DMS114 treated with DMSO at 0.1 percent for 48 hours (cell line): ENCODE measurements around the gene VEPH1.
"Not testable (repeated sequence)": the region's sequence is repeated elsewhere in the genome, so short reads cannot be mapped to it uniquely, and the experiment has no call there.

Experiments
- DNase-seq: peaks from one replicate; lab custom pipeline; 2025; ENCODE audit not compliant: unreplicated experiment; lab: John Stamatoyannopoulos, UW

Gene VEPH1

DNA sequence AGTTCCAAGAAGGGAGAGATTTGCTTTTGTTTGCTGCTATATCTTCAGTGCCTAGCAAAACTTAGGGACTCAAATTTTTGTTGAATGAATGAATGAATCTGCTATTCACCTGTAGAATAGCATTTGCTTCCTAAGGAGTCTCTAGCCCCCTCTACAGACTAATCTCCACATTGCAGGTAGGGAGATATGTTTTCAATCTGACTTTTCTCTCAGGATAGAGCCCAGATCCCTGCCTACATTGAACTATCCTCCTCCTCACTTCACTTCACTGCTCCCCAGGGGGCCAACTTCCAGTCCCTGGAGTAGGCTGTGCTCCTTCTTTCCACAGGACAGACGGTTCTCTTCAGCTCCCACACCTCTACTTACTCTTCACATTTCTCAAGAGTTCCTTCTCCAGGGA, 148.5 kb downstream of the VEPH1 start:
- no peak for DNase-seq

DNA sequence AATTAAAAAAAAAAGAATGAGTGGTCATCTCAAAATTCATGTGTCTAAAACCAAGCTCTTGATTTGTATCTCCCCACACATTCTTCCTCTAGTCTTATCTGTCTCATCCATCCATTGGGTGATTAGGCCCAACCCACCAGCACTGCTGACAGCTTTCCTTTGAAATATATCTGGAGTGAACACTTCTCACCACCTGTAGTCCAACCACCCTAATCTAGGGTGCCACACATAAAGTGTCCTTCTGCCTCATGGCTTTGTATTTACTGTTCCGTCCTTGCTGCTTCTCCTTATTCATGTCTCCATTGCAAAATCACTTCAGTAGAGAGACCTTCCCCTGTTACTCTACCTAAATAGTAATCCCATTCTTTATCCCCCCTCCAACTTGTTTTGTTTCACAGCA, 149.0 kb downstream of the VEPH1 start:
- no peak for DNase-seq

DNA sequence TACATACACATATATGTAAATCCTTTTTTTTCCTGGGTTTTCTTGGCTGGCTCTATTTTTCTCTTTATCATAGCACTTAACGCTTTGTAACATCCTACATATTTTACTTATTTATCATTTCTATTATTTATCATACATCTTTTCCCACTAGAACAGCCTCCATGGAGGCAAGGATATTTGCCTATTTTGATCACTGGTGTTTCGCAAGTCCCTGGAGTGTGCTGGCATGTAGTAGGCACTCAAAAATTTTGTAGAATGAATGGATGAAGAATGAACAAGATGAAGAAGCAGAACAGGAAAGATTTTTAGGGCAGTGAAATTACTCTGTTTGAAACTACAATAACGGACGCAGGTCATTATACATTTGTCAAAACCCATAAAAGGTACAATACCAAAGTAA, 149.6 kb downstream of the VEPH1 start:
- no peak for DNase-seq

DNA sequence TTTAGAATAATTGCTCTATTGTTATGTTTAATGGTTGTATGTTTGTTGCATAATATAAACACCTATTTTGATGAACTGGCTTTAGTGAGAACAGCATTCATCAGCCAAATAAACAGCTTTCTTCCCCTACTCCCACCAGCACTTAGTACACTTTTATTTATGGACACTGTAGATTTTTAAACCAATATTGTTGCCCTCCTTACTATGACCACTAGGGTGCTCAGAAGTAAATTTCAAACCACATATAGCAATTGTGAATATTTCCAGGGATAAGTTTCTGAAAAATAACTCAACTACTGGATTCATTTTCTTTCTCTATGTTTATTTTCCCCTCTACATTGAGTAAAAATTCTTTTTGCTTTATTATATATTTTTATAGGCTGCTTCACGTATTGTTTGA, 151.2 kb downstream of the VEPH1 start:
- no peak for DNase-seq

DNA sequence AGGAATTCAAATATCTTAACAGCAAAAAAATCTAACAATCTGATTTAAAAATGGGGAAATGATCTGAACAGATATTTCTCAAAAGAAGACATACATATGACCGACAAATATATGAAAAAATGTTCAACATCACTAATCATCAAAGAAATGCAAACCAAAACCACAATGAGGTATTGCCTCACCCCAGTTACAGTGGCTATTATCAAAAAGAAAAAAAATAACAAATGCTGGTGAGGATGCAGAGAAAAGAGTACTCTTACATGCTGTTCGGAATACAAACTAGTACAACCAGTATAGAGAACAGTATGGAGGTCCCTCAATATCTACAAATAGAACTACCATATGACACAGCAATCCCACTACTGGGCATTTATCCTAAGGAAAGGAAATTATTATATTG, 152.6 kb downstream of the VEPH1 start:
- DNase-seq, result not testable (repeated sequence)

DNA sequence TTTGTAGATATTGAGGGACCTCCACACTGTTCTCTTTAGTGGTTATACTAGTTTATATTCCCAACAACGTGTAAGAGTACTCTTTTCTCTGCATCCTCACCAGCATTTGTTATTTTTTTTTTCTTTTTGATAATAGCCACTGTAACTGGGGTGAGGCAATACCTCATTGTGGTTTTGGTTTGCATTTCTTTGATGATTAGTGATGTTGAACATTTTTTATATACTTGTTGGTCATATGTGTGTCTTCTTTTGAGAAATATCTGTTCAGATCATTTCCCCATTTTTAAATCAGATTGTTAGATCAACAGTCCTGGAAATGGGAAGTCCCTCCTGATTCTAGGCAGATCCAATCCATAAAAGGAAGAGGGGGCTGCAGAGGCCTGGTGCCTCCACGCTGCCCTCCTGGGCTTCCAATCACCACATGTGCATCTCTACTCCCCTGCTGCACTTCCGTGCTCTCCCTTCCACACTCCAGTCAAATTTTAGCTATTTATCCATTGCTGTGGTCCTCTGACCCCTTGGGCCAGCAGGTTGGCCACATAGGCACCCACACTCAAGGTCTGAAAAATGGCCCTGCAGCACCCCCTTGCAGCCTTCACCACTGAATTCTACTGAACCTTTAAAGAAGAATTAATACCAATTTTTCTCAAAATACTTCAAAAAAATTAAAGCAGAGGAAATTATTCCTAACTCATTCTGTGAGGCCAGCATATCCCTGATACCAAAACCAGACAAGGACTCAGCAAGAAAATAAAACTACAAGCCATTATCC, 154.7 kb downstream of the VEPH1 start:
- not testable (repeated sequence) for DNase-seq

DNA sequence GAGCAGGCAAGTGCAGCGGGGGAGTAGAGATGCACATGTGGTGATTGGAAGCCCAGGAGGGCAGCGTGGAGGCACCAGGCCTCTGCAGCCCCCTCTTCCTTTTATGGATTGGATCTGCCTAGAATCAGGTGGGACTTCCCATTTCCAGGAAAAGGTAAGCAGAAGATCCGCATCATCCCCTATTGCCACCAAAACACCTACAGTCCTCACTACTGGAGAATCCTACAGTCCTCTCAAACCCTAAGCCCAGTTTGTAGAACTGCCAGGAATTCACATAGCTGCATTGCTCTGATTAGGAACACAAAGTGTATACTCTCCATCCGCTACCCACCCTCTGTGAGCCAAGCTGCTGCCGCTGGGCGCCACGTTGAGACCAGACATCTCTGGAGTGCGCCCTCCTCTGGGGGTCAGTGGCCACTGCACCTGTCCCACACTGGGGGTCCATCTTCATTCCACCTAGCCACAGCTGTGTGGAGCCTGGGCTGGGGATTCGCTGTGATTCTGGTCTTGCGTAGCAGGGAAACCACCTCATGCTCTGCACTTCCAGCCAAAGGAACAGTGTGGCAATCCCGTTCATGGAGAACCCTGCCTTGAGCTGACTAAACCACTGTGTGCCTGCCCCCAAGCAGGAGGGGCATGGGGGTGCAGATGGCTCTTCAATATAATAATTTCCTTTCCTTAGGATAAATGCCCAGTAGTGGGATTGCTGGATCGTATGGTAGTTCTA, 155.5 kb downstream of the VEPH1 start:
- DNase-seq, result no peak

DNA sequence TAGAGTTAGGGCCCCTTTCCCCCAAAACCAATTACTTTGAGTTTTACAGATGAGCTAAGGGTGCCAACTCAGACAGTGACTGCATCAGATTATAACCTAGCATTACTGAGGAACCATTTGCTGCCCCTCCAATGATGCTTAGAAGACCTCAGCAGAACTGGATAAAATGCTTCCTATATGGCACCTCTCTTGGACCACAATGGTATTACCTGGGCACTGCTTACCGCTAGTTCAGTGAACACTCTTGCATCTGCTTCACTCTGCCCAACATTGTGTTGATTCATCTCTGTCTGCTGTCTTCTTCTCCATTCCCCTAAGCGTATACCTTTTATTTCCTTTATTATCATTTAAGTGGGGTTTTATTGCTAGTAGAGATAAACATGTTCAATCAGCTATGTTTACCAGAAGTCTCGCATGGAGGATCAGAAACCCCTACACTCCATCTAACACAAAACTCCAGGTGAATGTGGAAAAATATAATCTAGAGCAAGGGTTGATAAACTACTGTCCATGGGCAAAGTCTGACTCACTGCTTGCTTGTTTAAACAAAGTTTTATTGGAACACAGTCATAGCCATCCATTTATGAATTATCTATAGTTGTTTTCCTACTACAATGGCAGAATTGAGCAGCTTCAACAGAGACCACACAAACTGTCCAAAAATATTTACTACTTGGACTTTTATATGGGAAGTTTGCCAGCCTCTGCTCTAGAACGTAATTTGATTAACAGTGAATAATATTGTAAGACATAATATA, 166.8 kb downstream of the VEPH1 start:
- DNase-seq, result no peak

DNA sequence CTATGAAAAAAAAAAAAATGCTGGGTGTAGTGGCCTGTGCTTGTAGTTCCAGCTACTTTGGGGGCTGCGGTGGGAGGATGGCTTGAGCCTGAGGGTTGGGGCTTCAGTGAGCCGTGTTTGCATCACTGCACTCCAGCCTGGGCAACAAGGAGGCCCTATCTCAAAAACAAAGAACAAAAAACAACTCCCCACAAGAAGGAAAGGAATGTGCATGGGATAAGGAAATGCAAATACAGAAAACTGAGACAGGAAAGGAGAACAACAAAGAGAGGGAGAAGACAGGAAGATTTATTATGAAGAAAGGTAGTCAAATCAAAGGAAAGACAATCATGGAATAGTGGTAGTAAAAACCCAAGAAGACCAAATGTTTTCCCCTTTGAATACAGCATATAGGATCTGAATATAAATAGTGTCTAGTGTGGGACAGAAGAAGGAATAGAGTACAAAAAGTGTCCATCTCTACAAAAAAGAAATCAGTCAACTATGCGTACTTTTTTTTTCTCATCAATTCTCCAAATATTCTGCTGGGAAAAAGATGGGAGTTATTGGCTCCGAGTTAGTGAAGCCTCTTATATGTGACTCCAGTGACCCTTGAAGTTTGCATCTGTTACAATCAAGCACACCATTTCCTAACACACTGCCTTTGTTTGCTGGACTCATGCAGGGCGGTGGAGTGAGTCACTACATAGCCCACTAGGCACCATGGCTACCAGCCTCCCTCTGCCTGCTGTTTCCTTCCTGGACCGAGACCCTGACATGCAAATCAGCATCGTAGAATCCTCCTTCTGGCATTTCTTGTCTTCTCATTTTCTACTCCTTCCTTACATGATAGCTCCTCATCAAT, 167.8 kb downstream of the VEPH1 start:
- DNase-seq, result no peak

DNA sequence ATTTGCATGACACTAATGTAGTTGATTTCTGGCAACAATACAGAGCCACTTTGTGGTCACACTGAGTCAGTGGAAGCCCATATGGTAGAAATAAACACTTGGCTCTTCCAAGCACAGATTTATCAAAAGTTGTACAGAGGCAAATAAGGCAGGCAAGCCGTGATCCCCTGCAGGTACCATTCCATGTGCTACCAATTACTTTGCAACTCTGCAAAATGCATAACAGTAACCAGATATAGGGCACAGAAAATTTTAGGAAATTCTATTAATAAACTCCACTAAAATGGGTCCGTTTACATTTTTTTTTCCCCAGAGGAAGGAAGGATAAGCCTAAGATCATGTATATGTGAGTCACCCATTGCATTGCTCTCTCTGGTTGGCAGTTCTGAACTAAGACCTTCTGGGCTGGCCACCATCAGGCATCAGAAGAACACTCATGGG, 169.6 kb downstream of the VEPH1 start:
- no peak for DNase-seq

DNA sequence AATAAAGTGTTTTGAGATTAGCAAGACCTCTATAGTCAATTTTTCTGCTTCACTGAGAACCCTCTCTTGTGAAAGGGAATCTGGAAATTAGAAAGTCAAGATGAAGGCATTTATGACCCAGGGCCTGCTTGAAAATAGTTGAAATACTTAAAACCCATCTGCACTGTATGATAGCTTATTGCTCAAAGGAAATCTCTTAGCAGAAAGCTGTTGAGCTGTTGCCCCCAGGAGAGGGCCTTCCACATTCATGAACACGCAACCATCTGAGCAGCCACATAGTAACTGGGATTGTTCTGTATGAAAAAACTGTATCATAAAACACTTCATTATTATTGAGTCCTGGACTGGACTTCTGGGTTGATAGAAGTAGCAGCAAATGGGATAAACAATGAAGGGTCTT, 173.0 kb downstream of the VEPH1 start:
- no peak for DNase-seq

DNA sequence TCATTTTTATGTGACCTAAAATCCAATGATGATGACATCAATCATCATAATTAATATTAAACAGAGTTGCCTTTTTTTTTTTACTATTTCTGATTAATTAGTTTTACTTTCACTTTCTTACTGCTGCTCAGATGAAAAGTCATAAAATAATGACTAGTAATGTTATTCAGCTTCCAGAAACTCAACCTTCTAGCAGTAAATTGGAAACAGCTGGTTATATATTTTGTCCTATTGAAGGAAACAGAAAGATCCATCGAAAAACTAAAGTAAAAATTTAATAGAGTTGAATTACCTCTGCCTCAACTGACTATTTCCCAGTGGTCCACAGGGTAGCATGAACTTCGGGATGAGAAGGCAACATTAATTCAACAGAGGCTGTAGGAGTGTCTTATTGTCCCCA, 173.7 kb downstream of the VEPH1 start:
- no peak for DNase-seq

DNA sequence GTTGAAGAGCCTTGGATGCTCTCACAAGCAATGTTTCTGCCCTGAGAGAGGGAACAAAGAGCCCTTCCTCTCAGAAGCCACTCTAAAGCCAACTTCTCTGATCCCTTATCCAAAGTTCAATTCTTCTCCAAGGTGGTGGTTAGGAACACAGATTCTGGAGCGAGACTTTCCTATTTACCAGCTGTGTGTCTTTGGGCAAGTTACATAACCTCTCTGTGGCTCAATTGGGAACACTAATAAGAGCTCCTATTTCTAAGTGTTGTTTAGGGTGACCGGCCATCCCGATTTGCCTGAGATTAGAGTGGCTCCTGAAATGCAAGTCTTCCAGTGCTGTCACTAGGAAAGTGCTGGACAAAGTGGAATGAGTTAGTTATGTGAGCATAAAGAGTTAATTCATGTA, 175.4 kb downstream of the VEPH1 start:
- no peak for DNase-seq

DNA sequence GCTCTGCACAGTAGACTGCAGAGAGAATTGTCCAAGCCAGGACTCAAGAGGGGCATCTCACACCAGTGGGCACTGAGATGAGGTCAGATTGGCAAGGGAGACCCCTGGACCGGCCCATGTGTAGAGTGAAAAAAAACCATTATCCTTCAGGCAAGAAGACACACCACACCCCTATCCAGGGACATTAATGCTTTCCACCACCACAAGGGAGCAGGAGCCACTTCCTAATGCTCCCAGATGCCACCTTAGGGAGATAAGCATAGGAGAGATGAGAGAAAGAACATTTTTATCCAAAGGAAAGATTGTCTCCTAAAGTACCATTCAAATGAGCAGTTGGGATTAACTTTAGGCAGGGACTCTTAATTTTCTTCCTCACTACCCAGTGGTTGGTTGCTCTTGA, 176.2 kb downstream of the VEPH1 start:
- no peak for DNase-seq

DNA sequence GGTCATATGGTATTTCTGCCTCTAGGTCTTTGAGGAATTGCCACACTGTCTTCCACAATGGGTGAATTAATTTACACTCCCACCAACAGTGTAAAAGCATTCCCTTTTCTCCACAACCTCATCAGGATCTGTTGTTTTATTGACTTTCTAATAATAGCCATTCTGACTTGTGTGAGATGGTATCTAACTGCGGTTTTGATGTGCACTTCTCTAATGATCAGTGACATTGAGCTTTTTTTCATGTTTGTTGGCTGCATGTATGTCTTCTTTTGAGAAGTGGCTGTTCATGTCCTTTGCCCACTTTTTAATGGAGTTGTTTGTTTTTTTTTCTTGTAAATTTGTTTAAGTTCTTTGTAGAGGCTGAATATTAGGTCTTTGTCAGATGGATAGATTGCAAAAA, 178.3 kb downstream of the VEPH1 start:
- DNase-seq, result not testable (repeated sequence)

DNA sequence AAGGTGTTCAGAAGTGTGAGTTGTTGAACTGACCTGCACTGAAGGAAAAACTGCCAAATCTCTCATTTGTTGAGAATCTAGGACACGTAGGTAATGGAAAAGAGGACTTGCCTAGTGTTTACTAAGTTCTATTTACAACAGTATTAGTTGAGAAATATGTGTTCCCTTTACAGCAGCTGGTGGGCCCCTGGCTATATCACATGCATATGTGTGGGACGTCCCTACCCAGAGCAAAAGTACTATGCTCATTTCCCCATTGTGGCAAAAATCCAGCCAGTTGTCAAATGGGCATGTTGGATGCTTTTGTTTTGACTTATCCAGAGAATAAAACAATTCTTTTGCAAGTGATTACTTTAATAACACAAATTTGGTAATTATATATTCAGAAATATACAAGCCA, 179.9 kb downstream of the VEPH1 start:
- DNase-seq, result no peak

DNA sequence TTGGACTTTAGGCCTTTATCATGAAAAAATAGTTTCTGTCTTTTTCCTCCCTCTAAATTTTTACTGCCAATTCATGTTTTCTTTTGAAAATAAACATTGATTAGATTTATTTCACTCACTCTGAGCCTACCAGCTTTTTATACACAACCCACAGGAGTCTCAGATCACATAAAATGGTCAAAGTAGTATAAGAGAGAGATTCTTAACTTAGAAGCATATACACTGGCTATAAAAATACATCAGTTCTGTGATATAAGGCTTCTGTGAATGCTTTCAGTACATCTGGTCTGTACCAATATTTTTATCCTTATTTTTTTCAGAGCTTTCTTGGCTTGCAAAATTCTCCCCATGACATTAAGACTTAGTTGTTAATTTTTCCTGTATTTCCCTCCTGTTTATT, 183.5 kb downstream of the VEPH1 start:
- DNase-seq, result no peak

DNA sequence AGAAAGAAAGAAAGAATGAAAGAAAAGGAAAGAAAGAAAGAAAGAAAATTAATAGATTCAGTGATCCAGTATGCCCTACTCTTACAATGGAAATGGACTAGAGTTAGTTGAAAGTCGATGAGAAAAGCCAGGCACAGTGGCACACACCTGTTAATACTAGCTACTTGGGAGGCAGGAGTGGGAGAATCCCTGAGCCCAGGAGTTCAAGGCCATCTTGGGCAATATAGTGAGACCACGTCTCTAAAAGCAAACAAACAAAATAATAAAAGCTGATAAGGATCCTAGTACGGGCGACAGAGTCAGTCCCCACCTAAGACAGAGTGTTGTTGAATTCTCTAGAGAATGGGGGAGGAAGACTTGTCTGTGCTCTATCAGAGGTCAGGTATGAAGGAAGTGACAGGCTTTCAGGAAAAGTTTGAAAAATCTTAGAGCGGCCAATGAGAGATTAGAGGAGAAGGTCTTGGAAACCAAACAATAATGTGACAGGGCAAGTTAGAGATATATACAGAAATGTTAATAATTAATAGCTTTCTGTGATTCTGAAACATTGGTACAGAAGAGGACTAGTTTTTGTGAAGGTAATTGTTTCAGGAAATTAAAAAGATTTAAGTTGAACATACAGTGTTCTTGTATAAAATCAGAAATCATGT, 184.5 kb downstream of the VEPH1 start:
- no peak for DNase-seq

DNA sequence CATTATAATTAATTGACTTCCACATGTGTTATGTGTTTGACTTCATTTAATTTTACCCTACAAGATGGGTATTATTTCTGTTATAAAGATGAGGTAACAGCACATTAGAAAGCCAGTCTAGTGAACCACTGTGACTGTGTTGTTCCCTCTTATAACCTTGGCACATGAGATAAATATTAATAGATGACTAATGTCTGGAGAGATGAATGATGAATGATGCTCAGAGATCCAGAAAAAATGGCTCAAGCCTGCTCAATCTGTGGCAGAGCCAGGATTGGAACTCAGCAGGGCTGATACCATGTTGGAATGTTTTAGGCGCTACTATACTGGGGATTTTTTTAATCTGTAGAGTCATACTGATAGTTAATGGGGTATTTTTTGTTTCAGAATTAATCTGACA, 185.3 kb downstream of the VEPH1 start:
- DNase-seq, result no peak

DNA sequence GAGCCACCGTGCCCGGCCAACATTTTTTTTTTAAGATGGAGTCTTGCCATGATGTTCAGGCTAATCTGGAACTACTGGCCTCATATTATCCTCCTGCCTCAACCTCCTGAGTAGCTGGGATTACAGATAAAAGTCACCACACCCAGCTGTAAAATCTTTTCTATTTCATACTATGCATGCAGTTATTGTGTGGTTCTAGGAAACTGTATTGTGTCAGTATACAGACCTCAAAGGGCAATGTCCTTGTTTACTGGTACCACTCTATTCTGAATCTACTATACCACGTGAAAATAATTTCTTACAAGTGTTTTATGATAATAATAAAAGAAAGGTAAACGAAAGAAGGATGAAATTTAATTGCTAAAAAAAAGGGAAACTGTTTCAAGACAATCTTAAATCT, 190.0 kb downstream of the VEPH1 start:
- DNase-seq, result no peak

DNA sequence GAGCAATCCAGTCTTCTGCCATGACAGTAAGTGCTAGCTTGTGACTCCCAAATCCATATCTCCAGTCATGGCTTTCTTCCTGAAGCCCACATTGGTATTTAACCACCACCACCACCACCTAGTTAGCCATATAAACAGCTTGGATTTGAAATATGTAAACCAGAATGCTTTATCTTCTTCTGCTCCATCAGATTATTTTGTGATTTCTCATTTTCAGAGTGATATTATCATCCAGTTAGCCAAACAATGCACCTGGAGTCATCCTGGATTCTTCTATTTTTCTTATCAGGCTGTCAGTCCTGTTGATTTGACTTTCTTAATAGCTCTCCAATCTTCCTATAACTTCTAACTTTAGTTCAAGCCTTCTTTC, 190.9 kb downstream of the VEPH1 start:
- no peak for DNase-seq
